Choroid plexus epithelial cell (primary cell): Measurements from ENCODE around the gene CISD3.
A peak's percentile ranks its signal among the peaks of the same experiment; 100 is the strongest.

Experiments
- DNase-seq: peaks from one replicate; pipeline ENCODE4 v3.0.0-alpha.2; 2010; ENCODE audit warnings: low read depth
- H3K4me3 ChIP-seq: 2 replicates; pipeline ENCODE4 v1.5.1; 2011; ENCODE audit warnings: low read depth, mild to moderate bottlenecking, control low read depth, low read length, moderate library complexity
- TF ChIP-seq, protein P1 (sequence below): conservative IDR thresholded peaks from 2 replicates; pipeline ENCODE4 v1.5.1; 2011; ENCODE audit warnings: low read depth, mild to moderate bottlenecking, control low read depth, inconsistent platforms, low read length, moderate library complexity

Gene CISD3

GRCh38 chr17:38703742-38704605, 26.2 kb upstream of the CISD3 start:
- TF ChIP-seq, protein P1, sequence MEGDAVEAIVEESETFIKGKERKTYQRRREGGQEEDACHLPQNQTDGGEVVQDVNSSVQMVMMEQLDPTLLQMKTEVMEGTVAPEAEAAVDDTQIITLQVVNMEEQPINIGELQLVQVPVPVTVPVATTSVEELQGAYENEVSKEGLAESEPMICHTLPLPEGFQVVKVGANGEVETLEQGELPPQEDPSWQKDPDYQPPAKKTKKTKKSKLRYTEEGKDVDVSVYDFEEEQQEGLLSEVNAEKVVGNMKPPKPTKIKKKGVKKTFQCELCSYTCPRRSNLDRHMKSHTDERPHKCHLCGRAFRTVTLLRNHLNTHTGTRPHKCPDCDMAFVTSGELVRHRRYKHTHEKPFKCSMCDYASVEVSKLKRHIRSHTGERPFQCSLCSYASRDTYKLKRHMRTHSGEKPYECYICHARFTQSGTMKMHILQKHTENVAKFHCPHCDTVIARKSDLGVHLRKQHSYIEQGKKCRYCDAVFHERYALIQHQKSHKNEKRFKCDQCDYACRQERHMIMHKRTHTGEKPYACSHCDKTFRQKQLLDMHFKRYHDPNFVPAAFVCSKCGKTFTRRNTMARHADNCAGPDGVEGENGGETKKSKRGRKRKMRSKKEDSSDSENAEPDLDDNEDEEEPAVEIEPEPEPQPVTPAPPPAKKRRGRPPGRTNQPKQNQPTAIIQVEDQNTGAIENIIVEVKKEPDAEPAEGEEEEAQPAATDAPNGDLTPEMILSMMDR = no peak
- DNase-seq = peak; percentile 14

DNA sequence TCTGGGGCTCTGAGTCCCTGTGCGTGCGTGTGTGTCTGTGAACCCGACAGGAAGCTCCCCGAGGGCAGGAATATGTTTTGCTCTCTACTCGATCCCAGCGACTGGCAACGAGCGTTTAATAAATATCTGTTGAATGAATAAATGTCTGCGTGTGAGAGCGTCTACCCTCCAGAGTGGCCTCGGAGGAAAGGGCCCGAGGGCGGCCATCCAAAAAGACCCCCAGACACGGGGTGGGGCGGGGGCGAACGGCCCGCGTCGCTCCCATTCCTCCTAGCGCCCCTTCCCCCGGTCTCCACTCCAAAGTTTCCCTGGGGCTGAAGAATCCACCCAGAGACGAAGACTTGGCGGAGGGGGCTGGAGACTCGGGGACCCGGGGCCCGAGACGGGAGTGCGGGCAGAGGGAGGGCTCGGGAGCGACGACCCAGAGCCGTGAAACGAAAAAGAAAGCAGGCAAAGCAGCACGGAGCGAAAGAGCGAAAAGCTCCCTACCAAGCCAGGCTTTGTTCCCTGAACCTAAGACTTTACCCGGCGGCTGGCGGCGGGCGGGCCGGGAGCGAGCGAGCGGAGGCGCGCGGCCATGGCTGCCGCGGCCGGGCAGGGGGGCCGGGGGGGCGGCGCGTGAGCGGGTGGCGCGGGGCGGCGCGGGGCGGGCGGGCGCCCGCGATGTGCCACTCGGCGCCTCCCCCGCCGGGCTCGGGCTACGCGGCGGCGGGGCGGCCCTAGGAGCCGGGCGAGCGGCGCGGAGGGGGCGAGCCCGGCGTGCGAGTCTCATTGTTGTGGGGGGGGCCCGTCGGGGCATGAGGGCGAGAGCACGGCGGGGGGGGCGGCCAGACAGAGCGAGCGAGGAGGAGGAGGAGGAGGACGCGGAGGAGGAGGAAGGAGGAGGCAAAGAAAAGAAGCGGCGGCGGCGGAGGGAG, 25.3 kb upstream of the CISD3 start, which contains the start of gene MLLT6:
MLLT6 (plus strand) TSS at position 668 of the 917 bp plus-strand sequence. CDS start 360 bp downstream, outside the sequence.
- H3K4me3 ChIP-seq = peak within 1 kb of the TSS; percentile 67
- peak; percentile 77 for DNase-seq
- TF ChIP-seq, protein P1 = no peak

More at GRCh38 chr17:38703742-38704605, 26.2 kb upstream of the CISD3 start:
- H3K4me3 ChIP-seq = peak overlapping the region; percentile 67

DNA sequence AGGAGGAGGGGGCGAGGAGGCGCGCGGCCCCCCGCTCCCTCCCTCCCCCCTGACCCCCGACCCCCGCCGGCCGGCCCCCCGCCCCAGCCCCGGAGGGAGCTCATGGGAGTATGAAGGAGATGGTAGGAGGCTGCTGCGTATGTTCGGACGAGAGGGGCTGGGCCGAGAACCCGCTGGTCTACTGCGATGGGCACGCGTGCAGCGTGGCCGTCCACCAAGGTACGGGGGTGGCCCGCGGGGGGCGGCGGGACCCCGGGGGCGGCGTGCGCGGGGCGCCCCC, 24.7 kb upstream of the CISD3 start:
- DNase-seq = no peak
- H3K4me3 ChIP-seq = peak overlapping the region; percentile 67
- TF ChIP-seq, protein P1 = no peak

GRCh38 chr17:38705803-38706504, 24.2 kb upstream of the CISD3 start:
- H3K4me3 ChIP-seq = peak overlapping the region; percentile 67
- TF ChIP-seq, protein P1 = no peak
- no peak for DNase-seq

GRCh38 chr17:38706505-38707216, 23.5 kb upstream of the CISD3 start:
- TF ChIP-seq, protein P1 = no peak
- no peak for DNase-seq

DNA sequence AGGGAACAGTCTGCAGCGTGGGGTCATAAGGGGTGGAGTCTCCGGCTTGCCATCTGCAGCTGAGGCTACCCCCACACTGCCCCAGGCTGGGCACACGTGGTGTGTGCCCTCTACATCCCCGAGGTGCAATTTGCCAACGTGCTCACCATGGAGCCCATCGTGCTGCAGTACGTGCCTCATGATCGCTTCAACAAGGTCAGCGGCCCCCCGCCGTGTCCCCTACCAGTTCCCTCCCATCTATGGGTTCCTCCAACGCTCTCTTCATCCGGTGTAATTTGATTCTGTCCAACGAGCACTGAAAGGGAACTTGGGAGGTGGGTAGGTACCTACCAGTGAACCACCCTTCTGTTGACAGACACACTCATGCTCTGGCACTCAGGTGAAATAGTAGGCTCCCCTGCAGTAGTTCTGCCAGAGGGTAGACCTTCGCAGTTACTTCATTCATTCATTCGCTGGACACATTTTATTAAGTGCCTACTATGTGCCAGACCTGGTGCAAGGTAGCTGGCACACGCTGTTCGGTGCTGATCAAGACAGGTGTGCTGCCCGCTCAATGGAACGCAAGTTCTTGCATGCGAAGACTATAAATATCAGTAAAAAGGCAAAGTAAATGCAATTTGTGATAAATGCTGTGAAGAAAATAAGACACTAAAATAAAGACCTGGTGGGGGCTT, 22.3 kb upstream of the CISD3 start:
- no peak overlapping the region for H3K4me3 ChIP-seq
- DNase-seq = no peak
- TF ChIP-seq, protein P1 = no peak

More at GRCh38 chr17:38706505-38707216, 23.5 kb upstream of the CISD3 start:
- H3K4me3 ChIP-seq = peak overlapping the region; percentile 67
